GM21825 (cell line): ENCODE data around the gene PIP4K2C.
"Not testable (repeated sequence)": the region's sequence is repeated elsewhere in the genome, so short reads cannot be mapped to it uniquely, and the experiment has no call there.

Experiments used
- ATAC-seq: cut with Tn5 transposase; IDR thresholded peaks from one replicate; pipeline ENCODE4 v1.9.1; 2021; ENCODE audit warnings: mild to moderate bottlenecking, moderate library complexity; ENCODE audit not compliant: unreplicated experiment

PIP4K2C gene

GRCh38 chr12:57584050-57584449, 6.9 kb upstream of the PIP4K2C start:
- ATAC-seq, result no peak

- no peak for ATAC-seq
These were observed 6.3 kb upstream of the PIP4K2C start for GRCh38 chr12:57584690-57585089.

- no peak for ATAC-seq
These were observed 5.8 kb upstream of the PIP4K2C start for GRCh38 chr12:57585156-57585555.

GRCh38 chr12:57586128-57586527, 4.9 kb upstream of the PIP4K2C start:
- ATAC-seq, result no peak

- ATAC-seq, result no peak
These were observed 4.1 kb upstream of the PIP4K2C start for GRCh38 chr12:57586832-57587429.

GRCh38 chr12:57588951-57589610, 1.9 kb upstream of the PIP4K2C start:
- not testable (repeated sequence) for ATAC-seq

GRCh38 chr12:57590479-57590863, 521 bp upstream of the PIP4K2C start:
- ATAC-seq, result no peak

- ATAC-seq, result no peak
These were observed 862 bp downstream of the PIP4K2C start for GRCh38 chr12:57591782-57592325.

GRCh38 chr12:57592551-57593165, 1.7 kb downstream of the PIP4K2C start:
- ATAC-seq, result no peak

GRCh38 chr12:57593187-57593586, 2.2 kb downstream of the PIP4K2C start:
- no peak for ATAC-seq

GRCh38 chr12:57600395-57600794, 9.4 kb downstream of the PIP4K2C start:
- ATAC-seq, result no peak

GRCh38 chr12:57602544-57602943, 11.6 kb downstream of the PIP4K2C start:
- ATAC-seq, result no peak

- ATAC-seq, result no peak
These were observed 12.3 kb downstream of the PIP4K2C start for GRCh38 chr12:57603324-57603723.

- ATAC-seq, result no peak
These were observed 12.9 kb downstream of the PIP4K2C start for GRCh38 chr12:57603815-57604453.

GRCh38 chr12:57604454-57604991, 13.5 kb downstream of the PIP4K2C start, which contains the start of gene DTX3:
TSS of gene DTX3 (plus strand) at chr12:57604824. CDS start at chr12:57606518, 1,694 bp downstream.
- ATAC-seq, result no peak

GRCh38 chr12:57604992-57605810, 14.2 kb downstream of the PIP4K2C start:
- no peak for ATAC-seq

- ATAC-seq, result no peak
These were observed 14.9 kb downstream of the PIP4K2C start for GRCh38 chr12:57605811-57606311.

GRCh38 chr12:57606399-57606798, 15.4 kb downstream of the PIP4K2C start:
- ATAC-seq, result no peak

GRCh38 chr12:57606821-57607220, 15.8 kb downstream of the PIP4K2C start:
- no peak for ATAC-seq
